ENCODE data around the gene NPAS2. TPM values are rescaled to one million over a fixed set of nuclear protein-coding genes. Genes with fewer than 3 reads are reported as not detected.

The NPAS2 gene
- total RNA-seq, 1 experiment from 2014 or later, result 3.7 TPM

- DNase-seq (ENCODE audit: low spot score), result no peak
Measured at GRCh38 chr2:100940240-100940639, 120.3 kb downstream of the NPAS2 start.

GRCh38 chr2:100940766-100941645 lies 121.1 kb downstream of the NPAS2 start:
- no peak for DNase-seq (ENCODE audit: low spot score)

GRCh38 chr2:100941646-100942240 lies 121.8 kb downstream of the NPAS2 start:
- no peak for DNase-seq (ENCODE audit: low spot score)

GRCh38 chr2:100944617-100945432 lies 124.9 kb downstream of the NPAS2 start:
- no peak for DNase-seq (ENCODE audit: low spot score)

GRCh38 chr2:100945433-100945740 lies 125.4 kb downstream of the NPAS2 start:
- no peak for DNase-seq (ENCODE audit: low spot score)

- DNase-seq (ENCODE audit: low spot score), result no peak
Measured at GRCh38 chr2:100945930-100946607, 126.1 kb downstream of the NPAS2 start.

DNA sequence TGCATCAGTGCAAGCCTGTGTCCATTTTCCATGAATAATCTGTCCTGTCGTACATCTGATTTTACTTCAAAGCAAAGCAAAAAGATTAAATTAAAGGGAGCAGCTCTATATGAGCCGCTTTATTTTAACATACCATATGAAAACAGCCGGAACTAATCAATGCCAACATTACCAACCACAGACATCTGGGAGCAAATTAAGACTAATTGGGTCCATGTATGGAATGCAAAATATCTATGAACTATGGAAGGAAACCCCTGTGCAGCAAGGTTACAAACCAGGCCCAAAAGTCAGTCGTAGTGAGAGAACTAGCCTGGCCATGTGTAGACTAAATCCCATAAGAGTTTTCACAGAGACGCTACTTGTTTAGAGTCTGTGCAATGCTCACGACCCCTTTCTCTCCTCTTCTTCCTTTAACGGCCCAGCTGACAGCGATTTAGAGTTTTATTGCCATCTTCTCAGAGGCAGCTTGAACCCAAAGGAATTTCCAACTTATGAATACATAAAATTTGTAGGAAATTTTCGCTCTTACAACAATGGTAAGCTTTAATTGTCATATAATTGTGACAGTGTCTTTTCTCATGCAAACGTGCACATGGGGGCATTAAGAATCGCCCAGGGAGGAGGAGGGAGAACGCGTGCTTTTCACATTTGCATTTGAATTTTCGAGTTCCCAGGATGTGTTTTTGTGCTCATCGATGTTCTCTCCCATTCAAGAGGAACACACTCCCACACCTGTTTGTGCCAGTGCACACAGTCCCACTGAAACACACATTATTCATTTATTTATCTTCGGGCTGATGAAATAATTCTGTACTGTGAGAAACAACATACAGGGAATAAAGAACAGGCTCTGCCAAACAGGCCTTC lies 129.2 kb downstream of the NPAS2 start:
- no peak for DNase-seq (ENCODE audit: low spot score)

DNA sequence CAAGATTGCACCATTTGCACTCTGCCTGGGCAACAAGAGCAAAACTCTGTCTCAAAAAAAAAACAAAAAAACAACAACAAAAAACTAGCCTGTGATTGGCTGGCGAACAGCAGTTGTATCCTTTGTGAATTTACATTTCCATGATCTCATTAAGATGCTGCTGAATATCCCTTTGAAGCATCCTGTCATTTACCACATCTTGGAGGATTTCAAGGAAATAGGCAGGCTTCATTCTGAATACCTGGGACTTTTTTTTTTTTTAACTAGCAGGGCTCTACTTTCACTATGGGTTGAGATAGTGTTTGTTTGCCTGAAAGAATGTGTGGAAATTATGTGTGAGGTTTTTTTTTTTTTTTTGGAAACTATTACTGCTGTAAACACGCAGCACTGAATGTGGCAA lies 132.6 kb downstream of the NPAS2 start:
- DNase-seq (ENCODE audit: low spot score), result no peak

- DNase-seq (ENCODE audit: low spot score), result no peak
Measured at GRCh38 chr2:100953406-100954043, 133.6 kb downstream of the NPAS2 start.

DNA sequence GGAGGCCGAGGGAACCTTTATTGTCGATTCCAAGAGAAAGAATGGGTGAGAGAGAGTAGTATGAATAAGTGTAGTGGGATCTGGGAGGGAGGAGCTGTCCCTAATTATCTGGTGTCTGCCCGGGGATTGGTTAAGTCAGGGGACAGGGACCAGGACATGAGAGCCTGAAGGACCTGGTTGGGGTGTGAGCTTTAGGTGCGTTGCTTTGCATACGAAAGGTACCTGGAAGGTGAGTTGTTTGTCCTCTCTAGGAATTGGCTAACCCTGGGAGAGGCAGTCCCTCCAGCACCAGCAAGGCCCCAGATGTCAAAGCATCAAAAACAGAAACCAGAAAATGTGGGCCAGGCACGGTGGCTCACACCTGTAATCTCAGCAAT lies 134.1 kb downstream of the NPAS2 start:
- DNase-seq (ENCODE audit: low spot score), result no peak

DNA sequence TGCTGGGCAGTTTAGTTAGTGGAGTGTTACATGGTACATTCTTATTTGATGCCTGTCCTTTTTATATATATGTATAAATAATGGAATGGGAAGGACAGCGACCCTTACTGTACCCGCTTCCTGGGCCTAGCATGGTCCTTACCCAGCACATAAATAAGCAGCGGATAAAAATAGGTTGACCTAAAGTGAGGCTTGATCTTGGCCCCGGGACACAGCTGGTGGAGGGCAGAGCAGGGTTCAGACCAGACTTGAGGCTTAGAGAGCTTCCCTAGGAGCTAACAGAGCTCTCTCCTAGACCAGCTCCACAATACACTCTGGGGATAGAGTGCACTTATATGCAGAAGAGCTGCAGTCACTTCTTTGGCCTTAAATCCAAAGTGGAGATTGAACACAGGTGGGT lies 135.3 kb downstream of the NPAS2 start:
- DNase-seq (ENCODE audit: low spot score), result no peak

GRCh38 chr2:100956081-100956480 lies 136.1 kb downstream of the NPAS2 start:
- DNase-seq (ENCODE audit: low spot score), result no peak

- peak; percentile 83 for DNase-seq (ENCODE audit: low spot score)
Measured at GRCh38 chr2:100957996-100958653, 138.2 kb downstream of the NPAS2 start.

- peak; percentile 70 for DNase-seq (ENCODE audit: low spot score)
Measured at GRCh38 chr2:100959225-100959880, 139.4 kb downstream of the NPAS2 start.

- no peak for DNase-seq (ENCODE audit: low spot score)
Measured at GRCh38 chr2:100960688-100961087, 140.7 kb downstream of the NPAS2 start.

DNA sequence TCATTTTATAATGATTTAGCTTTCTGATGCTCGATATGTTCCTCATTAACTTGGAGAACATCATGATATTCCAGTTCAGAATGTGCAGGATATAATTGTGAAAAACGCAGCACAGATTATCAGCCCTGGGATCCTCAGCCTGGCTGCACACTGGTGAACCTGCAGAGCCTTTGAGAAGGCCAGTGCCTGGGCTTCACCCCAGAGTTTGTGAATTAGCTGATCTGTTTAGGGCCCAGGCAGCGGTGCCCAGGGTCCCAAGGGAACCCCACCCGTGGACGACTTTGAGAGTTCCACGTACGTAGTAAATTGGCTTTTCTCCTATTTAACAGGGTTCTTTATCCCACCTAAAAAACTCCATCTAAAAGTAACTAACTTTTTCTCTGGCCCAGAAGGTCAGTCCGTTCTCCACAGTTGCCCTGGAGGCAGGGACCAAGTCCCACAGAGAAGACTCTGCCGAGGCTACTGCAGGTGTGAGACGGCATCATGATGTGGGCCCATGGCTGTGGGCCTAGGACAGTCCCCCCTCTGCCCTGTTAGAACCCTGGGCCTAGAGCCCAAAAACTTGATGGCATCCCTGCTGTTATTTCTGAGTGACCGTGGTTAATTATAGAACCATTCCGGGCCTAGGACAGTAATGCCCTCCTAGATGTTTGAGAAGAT lies 142.6 kb downstream of the NPAS2 start:
- no peak for DNase-seq (ENCODE audit: low spot score)

DNA sequence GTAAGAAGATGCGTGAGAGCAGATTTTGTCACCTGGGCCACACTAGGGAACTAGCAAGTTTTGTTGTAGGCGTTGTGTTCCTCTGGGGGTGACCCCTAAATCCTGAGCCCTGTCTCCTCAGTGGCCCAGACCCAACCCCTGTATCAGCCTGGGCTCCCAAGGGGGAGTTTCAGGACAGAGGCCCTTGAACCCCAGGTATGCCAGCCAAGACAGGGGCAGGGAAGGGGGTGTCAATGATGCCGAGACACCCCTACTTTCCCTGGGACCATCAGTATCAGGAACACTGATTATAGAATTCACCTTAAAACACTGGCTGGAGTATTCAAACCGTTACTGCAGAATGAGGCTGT lies 143.1 kb downstream of the NPAS2 start:
- DNase-seq (ENCODE audit: low spot score), result no peak

DNA sequence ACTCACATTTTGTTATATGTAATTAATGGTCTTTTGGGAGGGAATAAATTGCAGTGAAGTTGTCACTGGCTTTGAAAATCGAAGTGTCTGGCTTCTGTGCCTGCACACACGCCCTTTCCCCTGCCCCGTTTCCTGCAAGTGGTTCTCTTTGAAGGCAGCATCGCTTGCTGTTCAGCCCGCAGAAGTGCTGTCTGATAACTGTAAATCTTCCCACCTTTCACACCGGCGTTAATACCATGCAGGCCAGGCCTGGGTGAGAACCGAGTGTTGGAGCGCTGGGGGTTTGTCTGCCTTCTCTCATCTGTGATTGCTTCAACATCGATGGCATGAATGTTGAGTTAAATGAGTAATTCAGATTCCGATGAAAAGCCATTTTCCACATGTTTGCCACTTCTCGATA lies 144.3 kb downstream of the NPAS2 start:
- no peak for DNase-seq (ENCODE audit: low spot score)

DNA sequence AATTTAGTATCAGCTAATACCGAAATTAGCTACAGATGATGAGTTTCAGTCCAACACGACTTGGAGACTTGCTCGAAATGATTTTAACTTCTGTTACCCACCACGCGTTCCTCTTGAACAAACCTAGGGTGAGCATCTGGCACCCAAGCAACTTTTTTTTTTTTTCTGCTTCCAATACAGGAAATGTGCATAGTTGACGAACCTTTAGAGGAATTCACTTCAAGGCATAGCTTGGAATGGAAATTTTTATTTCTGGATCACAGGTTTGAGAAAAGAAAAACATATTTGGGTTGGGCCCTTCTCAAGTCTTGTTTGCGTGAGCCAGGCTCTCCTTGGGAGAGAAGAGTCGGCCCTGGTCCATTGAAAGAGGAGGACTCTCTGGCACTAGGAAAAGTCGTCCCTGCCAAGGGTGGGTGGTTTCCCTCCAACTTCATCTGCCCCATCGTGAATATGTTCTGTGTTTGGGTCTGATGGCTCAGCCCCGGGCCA lies 144.8 kb downstream of the NPAS2 start:
- no peak for DNase-seq (ENCODE audit: low spot score)

Data from A172 (cell line).